AG04449 (cell line): ENCODE results near the gene SHANK3.

Experiments
- CTCF ChIA-PET: fragments of 350-600 bp; formaldehyde crosslinking; extraction: SDS; loops from one replicate; lab custom pipeline; 2021; ENCODE audit warnings: antibody characterized with exemption; lab: Yijun Ruan, JAX
- POLR2A ChIA-PET: fragments of 400-600, 350-600 bp; formaldehyde crosslinking; extraction: SDS; loops from one replicate; lab custom pipeline; 2020; ENCODE audit warnings: antibody characterized with exemption, inconsistent platforms; lab: Yijun Ruan, JAX
- DNase-seq: peaks from one replicate; pipeline ENCODE4 v3.0.0-alpha.2; 2010; ENCODE audit warnings: low read depth, low spot score
- H3K4me3 ChIP-seq: 2 replicates; pipeline ENCODE4 v1.5.1; 2011; ENCODE audit warnings: low read depth, mild to moderate bottlenecking, control low read depth, low read length
- CTCF ChIP-seq: IDR thresholded peaks from one replicate; pipeline ENCODE4 v1.5.1; 2011; ENCODE audit warnings: mild to moderate bottlenecking, moderate library complexity, low read length, control low read depth, inconsistent platforms; ENCODE audit not compliant: insufficient read depth; ENCODE audit errors: missing control alignments

The SHANK3 gene

GRCh38 chr22:50703726-50704509 is 31.3 kb downstream of the SHANK3 start:
- CTCF ChIA-PET, result interaction anchor here (1.5 kb wide), 1 partner anchor 10 kb away, joined by 3 read pairs; no protein-coding TSS in a partner anchor
- no peak for TF ChIP-seq CTCF
- no peak for DNase-seq
- H3K4me3 ChIP-seq, result no peak overlapping the region
- POLR2A ChIA-PET, result no interaction called here

- ChIA-PET CTCF (no interaction called here), POLR2A (no interaction called here)
- no peak overlapping the region for H3K4me3 ChIP-seq
- no peak for TF ChIP-seq CTCF
- no peak for DNase-seq
Observed at GRCh38 chr22:50704510-50705218, 32.0 kb downstream of the SHANK3 start.

GRCh38 chr22:50705219-50705691 is 32.6 kb downstream of the SHANK3 start:
- DNase-seq, result peak; percentile 16
- ChIA-PET CTCF (no interaction called here), POLR2A (no interaction called here)
- peak overlapping the region; percentile 12 for H3K4me3 ChIP-seq
- no peak for TF ChIP-seq CTCF

- ChIA-PET POLR2A (no interaction called here), CTCF (no interaction called here)
- no peak for TF ChIP-seq CTCF
- no peak for DNase-seq
- no peak overlapping the region for H3K4me3 ChIP-seq
Observed at GRCh38 chr22:50705851-50706351, 33.3 kb downstream of the SHANK3 start.

GRCh38 chr22:50706481-50707125 is 34.0 kb downstream of the SHANK3 start:
- no peak for DNase-seq
- POLR2A ChIA-PET, result no interaction called here
- TF ChIP-seq CTCF, result no peak
- CTCF ChIA-PET, result no interaction called here
- no peak overlapping the region for H3K4me3 ChIP-seq
